ENCODE measurements around the gene XPOT.

XPOT gene

DNA sequence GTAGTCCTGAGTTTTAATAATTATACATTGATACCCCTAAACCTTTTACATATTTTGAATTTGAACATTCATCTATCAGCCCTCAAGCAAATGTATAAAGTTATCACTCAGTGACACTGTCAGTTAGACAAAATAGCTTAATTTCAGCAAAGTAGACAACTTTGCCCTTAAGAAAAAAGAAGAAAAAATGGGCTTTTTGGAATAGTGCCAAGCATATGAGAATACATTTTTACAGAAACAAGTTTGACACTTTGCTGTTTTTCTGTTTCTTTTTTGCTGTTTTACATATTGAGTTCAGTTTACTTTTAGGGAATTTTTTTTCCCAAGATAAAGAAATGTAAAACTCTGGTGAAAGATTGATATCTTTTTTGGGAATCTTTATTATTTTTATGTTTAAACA is 62.0 kb downstream of the XPOT start:
- DNase-seq (ENCODE audit: extremely low read depth in 1 of 2, low read depth in 1 of 2): no peak

DNA sequence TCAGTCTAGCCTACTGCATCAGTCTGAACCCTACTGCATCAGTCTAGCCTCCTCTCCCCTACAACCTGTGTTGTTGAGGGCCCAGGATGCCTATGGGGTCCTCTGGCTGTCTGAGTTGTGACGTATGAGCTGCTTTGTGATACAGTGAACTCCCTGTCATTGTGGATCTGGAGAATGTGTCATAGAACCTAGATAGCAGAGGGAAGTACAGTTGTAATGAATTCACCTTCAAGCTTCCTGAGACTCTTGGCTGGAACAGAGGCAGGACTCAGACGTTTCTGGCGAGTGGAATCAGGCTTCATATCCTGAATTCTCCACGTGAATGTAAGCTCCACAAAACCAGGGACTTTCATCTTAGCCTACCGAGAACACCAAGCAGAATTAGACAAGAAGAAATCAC is 64.8 kb downstream of the XPOT start:
- no peak for DNase-seq (ENCODE audit: extremely low read depth in 1 of 2, low read depth in 1 of 2)

DNA sequence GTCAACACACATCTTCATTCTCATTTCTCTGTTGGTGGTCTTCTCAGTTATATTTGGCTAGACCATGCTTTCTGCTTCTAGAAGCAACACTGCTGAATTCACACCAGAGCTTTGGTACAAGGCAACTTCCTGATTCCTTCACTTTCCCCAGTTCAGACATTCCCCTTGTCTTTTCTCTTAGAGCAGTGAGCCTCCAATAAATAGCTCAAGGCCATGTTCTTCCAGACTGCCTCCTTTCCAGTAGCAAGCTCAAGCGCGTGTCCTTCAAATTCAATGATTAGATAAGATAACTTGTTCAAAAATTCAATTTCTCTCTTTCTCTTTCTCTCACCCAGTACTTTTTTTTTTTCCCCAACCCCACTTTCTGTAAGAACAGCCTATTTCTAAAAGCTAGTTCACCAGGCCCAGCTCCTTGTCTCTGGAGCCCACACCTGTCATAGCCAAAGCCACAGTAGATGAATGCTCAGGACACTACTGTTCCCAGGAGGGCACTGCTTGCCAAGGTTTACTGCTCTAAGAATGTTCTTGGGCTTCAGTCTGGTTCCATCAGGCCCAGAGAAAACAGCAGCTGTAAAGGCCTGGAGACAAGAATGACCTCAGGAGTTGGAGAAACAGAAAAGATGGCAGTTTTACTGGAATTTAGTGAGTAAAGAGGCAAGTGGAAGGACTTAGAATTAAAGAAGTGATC is 65.4 kb downstream of the XPOT start:
- no peak for DNase-seq (ENCODE audit: extremely low read depth in 1 of 2, low read depth in 1 of 2)

DNA sequence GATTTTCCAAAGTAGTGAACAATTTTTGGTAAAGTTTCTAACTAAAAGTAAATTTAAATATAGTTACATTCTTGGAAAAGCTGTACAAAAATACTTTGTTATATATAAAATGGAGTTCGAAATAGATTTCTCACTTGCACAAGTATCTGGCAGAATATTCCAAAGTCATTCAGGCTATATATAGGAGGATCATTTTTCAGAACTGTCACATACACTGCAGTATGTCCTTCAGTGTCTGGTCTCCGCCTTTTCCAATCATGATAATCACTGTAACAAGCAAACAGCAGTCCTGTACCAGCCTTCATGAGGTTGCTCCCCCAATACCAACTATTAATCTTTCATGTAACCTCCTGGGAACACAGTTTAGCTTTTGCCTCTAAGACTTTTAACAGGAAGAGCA is 66.3 kb downstream of the XPOT start:
- DNase-seq (ENCODE audit: extremely low read depth in 1 of 2, low read depth in 1 of 2): no peak

DNA sequence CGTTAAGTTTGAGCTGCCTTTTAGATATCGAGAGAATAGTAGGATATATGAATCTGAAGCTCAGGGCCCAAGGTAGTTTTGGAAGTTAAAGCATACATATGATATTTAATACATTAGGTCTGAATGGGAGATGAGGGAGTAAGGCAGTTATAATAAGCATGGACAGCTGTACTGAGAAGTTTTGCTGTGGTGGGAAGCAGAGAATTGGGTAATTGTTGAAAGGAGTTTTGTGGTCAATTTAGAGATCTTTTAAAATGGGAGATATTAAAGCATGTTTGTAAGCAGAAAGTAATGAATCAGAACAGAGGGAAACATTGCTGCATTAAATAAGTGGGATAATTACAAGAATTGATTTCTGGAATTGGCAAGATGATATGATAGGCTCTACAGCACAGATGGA is 69.0 kb downstream of the XPOT start:
- no peak for DNase-seq (ENCODE audit: extremely low read depth in 1 of 2, low read depth in 1 of 2)

DNA sequence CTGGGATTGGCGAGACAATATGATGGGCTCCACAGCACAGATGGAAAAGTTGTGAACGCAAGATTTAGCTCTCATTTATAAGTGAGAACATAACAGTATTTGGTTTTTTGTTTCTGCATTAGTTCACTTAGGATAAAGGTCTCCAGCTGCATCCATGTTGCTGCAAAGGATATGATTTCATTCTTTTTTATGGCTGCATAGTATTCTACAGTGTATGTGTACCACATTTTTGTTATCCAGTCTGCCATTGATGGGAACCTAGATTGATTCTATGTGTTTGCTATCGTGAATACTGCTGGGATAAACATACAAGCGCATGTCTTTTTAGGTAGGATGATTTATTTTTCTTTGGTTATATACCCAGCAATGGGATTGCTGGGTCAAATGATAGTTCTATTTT is 71.3 kb downstream of the XPOT start:
- DNase-seq (ENCODE audit: extremely low read depth in 1 of 2, low read depth in 1 of 2): no peak

DNA sequence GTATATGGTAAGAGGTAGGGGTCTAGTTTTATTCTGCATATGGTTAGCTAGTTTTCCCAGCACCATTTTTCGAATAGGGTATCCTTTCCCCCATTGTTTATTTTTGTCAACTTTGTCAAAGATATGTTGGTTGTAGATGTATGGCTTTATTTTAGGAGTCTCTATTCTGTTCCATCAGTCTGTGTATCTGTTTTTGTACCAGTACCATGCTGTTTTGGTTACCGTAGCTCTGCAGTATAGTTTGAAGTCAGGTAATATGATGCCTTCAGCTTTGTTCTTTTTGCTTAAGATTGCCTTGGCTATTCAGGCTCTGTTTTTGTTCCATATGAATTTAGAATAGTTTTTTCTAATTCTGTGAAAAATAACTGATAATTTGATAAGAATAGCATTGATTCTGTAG is 72.7 kb downstream of the XPOT start:
- no peak for DNase-seq (ENCODE audit: extremely low read depth in 1 of 2, low read depth in 1 of 2)

DNA sequence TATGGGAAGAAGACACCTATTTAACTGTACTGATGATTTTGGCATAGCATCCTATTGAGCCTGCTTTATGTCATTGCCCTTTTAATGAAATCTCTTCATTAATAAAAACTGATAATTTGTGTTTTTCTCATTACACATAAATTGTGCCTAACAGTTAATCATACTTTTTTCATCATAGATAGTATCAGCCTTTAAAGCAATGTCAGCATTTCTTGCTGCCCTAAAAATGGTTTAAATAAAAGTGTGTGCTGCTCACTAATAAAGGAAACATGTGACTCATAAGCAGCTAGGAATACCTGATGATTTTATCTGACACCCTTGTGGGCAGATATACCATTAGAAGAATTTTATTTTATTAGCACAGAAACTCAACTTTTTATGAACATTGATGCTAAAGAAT is 74.5 kb downstream of the XPOT start:
- no peak for DNase-seq (ENCODE audit: extremely low read depth in 1 of 2, low read depth in 1 of 2)

DNA sequence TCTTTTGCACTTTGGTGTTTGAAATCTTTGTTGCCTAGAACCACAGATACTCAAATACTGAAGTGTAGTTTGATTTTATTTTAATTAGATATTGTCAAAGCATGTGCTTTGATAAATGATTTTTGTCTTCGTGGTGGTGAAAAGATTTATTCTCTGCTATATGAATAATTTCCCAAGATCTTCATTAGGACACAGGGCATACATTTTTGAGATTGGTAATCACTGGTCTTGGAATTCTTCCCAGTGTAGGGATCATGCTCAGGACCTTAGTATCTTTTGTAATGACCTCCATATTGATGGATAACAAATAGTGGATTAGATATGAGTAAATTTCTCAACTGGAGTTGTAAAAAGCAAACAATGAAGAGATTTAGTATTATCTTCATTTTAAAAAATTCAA is 76.0 kb downstream of the XPOT start:
- DNase-seq (ENCODE audit: extremely low read depth in 1 of 2, low read depth in 1 of 2): no peak

DNA sequence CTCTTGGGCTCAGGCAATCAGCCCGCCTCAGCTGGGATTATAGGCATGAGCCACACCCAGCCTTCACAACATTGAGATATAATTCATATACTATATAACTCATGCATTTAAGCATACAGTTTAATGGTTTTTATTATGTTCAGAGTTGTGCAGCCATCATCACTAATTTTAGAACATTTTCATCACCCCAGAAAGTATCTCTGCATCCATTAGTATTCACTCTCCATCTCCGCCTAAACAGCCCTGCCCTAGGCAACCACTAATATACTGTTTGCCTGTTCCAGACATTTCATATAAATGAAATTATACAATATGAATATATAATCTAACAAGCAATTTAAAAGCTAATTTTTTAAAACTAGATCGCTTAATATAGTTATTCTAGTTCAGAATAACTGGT is 82.5 kb downstream of the XPOT start:
- DNase-seq (ENCODE audit: extremely low read depth in 1 of 2, low read depth in 1 of 2): no peak

DNA sequence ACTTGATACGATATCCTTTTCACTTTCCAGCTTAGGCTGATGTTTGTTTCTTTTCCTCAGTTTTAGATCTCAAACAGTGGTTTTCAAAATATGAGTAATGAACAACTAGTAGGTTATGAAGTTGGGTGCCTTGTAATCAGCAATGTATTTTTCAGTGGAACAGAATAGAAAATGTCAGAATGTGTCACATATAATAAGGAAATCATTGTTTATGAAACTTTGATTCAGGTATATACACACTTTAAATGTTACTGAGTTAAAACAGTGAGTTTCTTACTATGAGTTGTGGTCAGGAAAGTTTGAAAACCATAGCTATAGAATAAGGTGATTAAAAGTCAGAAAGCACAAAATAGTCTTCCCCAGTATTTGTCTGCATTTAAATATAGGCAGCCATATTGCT is 87.5 kb downstream of the XPOT start:
- no peak for DNase-seq (ENCODE audit: extremely low read depth in 1 of 2, low read depth in 1 of 2)

DNA sequence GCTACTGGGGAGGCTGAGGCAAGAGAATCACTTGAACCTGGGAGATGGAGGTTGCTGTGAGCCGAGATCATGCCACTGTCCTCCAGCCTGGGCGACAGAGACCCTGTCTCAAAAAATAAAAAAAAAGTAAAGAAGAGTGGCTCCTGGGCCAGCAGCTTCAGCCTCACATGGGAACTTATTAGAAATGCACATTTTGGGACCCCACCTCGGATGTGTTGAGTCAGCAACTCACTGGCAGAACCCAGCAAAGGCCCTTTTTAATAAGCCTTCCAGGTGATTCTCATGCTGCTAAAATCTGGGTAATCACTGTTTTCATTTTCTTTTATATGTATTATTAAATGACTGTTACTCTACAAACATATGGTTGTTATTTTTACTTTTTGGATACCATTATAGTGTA is 89.3 kb downstream of the XPOT start:
- DNase-seq (ENCODE audit: extremely low read depth in 1 of 2, low read depth in 1 of 2): no peak

DNA sequence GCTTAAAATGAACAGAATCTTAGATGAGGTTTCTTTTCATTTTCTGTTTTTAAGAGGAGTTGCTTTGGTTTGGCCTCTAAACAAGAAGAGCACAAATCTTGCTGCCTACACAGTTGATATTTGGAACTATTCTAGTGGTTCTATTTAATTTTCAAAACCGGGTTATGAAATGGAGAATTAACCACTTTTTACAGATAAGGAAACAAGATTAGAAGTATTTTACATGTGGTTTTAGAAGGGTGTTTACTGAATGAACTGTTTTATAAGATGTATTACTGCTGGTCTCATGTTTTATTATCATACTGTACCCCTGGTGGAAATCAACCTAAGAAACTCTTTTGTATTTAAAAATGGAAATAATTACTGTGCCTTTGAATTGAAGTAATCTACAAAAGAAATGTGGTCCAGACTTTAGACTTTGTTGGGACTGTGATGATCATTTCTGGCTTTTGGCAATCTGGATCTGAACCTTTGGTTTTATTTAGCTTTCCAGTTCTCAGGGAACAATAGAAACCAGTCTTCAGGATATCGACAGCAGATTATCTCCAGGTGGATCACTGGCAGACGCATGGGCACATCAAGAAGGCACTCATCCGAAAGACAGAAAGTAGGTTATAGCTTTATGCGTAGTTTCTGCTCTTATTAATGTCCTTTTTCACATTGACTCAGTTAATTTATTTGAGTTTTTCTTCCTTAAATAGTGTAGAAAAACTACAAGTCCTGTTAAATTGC is 91.0 kb downstream of the XPOT start:
- no peak for DNase-seq (ENCODE audit: extremely low read depth in 1 of 2, low read depth in 1 of 2)

DNA sequence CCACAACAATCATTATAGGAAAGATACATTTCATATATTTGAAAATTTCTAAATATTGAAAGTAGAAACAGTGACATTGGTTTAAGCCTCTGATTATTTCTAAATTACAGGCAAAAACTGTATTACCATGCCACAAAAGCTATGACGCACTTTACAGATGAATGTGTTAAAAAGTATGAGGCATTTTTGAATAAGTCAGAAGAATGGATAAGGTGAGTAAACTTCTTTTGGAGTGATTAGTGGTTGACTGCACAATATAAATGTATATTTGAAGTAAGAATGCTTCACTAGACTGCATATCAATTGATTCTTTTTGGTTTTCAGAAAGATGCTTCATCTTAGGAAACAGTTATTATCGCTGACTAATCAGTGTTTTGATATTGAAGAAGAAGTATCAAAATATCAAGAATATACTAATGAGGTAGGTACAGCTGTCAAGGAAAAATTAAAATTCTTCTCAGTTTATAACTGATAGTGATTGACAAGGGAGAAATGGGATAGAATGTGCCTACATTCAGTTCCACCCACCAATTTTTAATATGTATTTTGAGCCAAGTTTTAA is 92.7 kb downstream of the XPOT start:
- no peak for DNase-seq (ENCODE audit: extremely low read depth in 1 of 2, low read depth in 1 of 2)

DNA sequence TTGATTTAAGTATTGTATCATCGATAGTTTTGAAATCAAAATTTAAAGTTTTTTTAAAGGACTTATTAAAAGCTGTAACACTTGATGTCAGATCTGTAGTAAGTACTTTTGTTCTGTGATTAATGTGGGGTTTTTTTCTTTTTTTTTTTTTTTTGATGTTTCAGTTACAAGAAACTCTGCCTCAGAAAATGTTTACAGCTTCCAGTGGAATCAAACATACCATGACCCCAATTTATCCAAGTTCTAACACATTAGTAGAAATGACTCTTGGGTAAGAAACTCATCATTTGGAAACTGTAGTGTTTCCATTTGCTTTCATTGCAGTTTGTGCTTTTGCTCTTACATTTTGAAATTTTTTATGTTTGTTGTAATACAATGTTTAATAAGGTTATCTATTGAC is 93.3 kb downstream of the XPOT start:
- no peak for DNase-seq (ENCODE audit: extremely low read depth in 1 of 2, low read depth in 1 of 2)

DNA sequence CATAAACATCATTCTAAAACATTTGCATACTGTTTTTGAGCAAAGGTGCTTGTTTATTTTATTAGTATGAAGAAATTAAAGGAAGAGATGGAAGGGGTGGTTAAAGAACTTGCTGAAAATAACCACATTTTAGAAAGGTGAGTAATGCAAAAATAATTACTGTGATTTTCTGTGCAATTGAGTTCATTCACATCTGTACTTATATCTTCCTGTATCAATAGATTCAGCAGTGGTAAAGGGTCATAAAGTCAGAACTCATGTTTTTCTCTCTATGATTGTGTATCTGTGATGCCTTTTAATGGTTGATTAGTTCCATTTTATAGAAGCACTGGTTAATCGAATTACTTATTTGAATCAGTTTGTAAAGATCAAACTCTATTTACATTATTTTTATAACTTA is 93.7 kb downstream of the XPOT start:
- DNase-seq (ENCODE audit: extremely low read depth in 1 of 2, low read depth in 1 of 2): no peak

DNA sequence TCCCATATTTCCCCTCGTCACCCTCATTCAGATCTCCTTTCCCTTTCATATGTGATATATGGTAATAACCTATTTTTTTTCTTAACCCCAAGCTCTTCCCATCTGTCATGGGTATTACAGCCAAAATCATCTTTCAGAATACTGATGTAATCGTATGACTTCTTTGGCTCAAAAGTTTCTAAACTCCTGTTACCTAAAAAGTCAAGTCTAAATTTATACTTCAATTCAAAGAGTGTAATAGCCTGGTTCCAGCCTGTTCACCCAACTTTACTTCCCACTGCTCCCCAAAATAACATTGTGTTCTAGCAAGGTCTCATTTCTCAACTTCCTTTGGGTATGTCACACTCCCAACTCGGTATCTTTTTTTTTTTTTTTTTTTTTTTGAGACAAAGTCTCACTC is 96.2 kb downstream of the XPOT start:
- DNase-seq (ENCODE audit: extremely low read depth in 1 of 2, low read depth in 1 of 2): no peak
